ENCODE data around the gene NTM.

NTM gene

GRCh38 chr11:132022733-132023478, 652.5 kb downstream of the NTM start:
- Histone ChIP-seq H2BK5ac (ENCODE audit: low read length) (no peak overlapping the region), H3K4me1 (ENCODE audit: control insufficient read depth in 2 of 2, insufficient read depth in 1 of 2, low read depth in 1 of 2, low read length in 2 of 2) (peaks cover 0 to 4% of the 10 kb centered on the region in 2 donors), H2BK12ac (ENCODE audit: low read length) (no peak overlapping the region), H3K4ac (ENCODE audit: low read length) (peak overlapping the region; percentile 60), H2BK15ac (ENCODE audit: low read length) (no peak overlapping the region), H3K79me1 (ENCODE audit: low read depth, low read length) (no peaks in the 10 kb centered on the region), H2AFZ (ENCODE audit: low read length) (no peak overlapping the region), H3K4me2 (ENCODE audit: insufficient read depth, low read length, poor library complexity, severe bottlenecking) (no peak overlapping the region), H3K27ac (replicated peaks; ENCODE audit: low read length) (no peak overlapping the region), H3K9ac (ENCODE audit: low read depth, low read length, poor library complexity) (no peak overlapping the region), H3K27me3 (ENCODE audit: control insufficient read depth in 3 of 3, insufficient read depth in 3 of 3, low read depth in 1 of 3, low read length in 3 of 3) (peaks cover 0 to 2% (median 0%) of the 10 kb centered on the region in 3 experiments), H3K23ac (ENCODE audit: low read depth, low read length, poor library complexity) (no peak overlapping the region), H3K36me3 (replicated peaks in 1 of 2; ENCODE audit: control insufficient read depth in 2 of 2, insufficient read depth in 2 of 2, low read length in 2 of 2) (no peaks in the 10 kb centered on the region), H4K8ac (ENCODE audit: low read depth, low read length) (no peak overlapping the region), H2BK120ac (ENCODE audit: low read depth, low read length) (no peak overlapping the region), H3K9me3 (replicated peaks in 1 of 2; ENCODE audit: control insufficient read depth in 2 of 2, insufficient read depth in 1 of 2, low read depth in 1 of 2, low read length in 2 of 2) (no peaks in the 10 kb centered on the region), H4K91ac (ENCODE audit: low read depth, low read length, poor library complexity) (no peak overlapping the region), H3K14ac (ENCODE audit: low read length) (no peak overlapping the region), H3K4me3 (ENCODE audit: low read length in 2 of 2) (no peak overlapping the region), H2AK5ac (ENCODE audit: low read depth, low read length) (no peak overlapping the region), H3K18ac (ENCODE audit: low read length) (no peak overlapping the region)
- no peak for DNase-seq (ENCODE audit: low spot score)
- WGBS, 2 donors (ENCODE audit: extremely low coverage in 2 of 2, insufficient read length in 2 of 2, insufficient replicate concordance in 1 of 2) = no CpG with 5 or more reads among the region's 6 CpGs

GRCh38 chr11:132024587-132025295, 654.3 kb downstream of the NTM start:
- Histone ChIP-seq H3K4me2 (ENCODE audit: insufficient read depth, low read length, poor library complexity, severe bottlenecking) (no peak overlapping the region), H4K8ac (ENCODE audit: low read depth, low read length) (no peak overlapping the region), H2BK15ac (ENCODE audit: low read length) (no peak overlapping the region), H3K36me3 (replicated peaks in 1 of 2; ENCODE audit: control insufficient read depth in 2 of 2, insufficient read depth in 2 of 2, low read length in 2 of 2) (no peaks in the 10 kb centered on the region), H2BK120ac (ENCODE audit: low read depth, low read length) (no peak overlapping the region), H2BK5ac (ENCODE audit: low read length) (no peak overlapping the region), H4K91ac (ENCODE audit: low read depth, low read length, poor library complexity) (no peak overlapping the region), H3K79me1 (ENCODE audit: low read depth, low read length) (no peaks in the 10 kb centered on the region), H3K9me3 (replicated peaks in 1 of 2; ENCODE audit: control insufficient read depth in 2 of 2, insufficient read depth in 1 of 2, low read depth in 1 of 2, low read length in 2 of 2) (no peaks in the 10 kb centered on the region), H2BK12ac (ENCODE audit: low read length) (no peak overlapping the region), H3K23ac (ENCODE audit: low read depth, low read length, poor library complexity) (no peak overlapping the region), H3K4ac (ENCODE audit: low read length) (no peak overlapping the region), H3K27ac (replicated peaks; ENCODE audit: low read length) (no peak overlapping the region), H3K18ac (ENCODE audit: low read length) (no peak overlapping the region), H3K4me3 (ENCODE audit: low read length in 2 of 2) (no peak overlapping the region), H3K14ac (ENCODE audit: low read length) (no peak overlapping the region), H3K27me3 (ENCODE audit: control insufficient read depth in 3 of 3, insufficient read depth in 3 of 3, low read depth in 1 of 3, low read length in 3 of 3) (peaks cover 0 to 2% (median 0%) of the 10 kb centered on the region in 3 experiments), H3K4me1 (ENCODE audit: control insufficient read depth in 2 of 2, insufficient read depth in 1 of 2, low read depth in 1 of 2, low read length in 2 of 2) (peaks cover 0 to 4% of the 10 kb centered on the region in 2 donors), H2AFZ (ENCODE audit: low read length) (no peak overlapping the region), H3K9ac (ENCODE audit: low read depth, low read length, poor library complexity) (no peak overlapping the region), H2AK5ac (ENCODE audit: low read depth, low read length) (no peak overlapping the region)
- no CpG with 5 or more reads among the region's 8 CpGs for WGBS, 2 donors (ENCODE audit: extremely low coverage in 2 of 2, insufficient read length in 2 of 2, insufficient replicate concordance in 1 of 2)
- DNase-seq (ENCODE audit: low spot score) = no peak

- Histone ChIP-seq H3K23ac (ENCODE audit: low read depth, low read length, poor library complexity) (no peak overlapping the region), H4K8ac (ENCODE audit: low read depth, low read length) (no peak overlapping the region), H3K27ac (replicated peaks; ENCODE audit: low read length) (no peak overlapping the region), H3K4me3 (ENCODE audit: low read length in 2 of 2) (no peak overlapping the region), H2BK15ac (ENCODE audit: low read length) (no peak overlapping the region), H3K18ac (ENCODE audit: low read length) (no peak overlapping the region), H3K27me3 (ENCODE audit: control insufficient read depth in 3 of 3, insufficient read depth in 3 of 3, low read depth in 1 of 3, low read length in 3 of 3) (peaks cover 0 to under 1% (median 0%) of the 10 kb centered on the region in 3 experiments), H3K4ac (ENCODE audit: low read length) (no peak overlapping the region), H2BK12ac (ENCODE audit: low read length) (no peak overlapping the region), H2AFZ (ENCODE audit: low read length) (no peak overlapping the region), H3K4me1 (ENCODE audit: control insufficient read depth in 2 of 2, insufficient read depth in 1 of 2, low read depth in 1 of 2, low read length in 2 of 2) (peaks cover 0 to 4% of the 10 kb centered on the region in 2 donors), H3K14ac (ENCODE audit: low read length) (no peak overlapping the region), H2BK5ac (ENCODE audit: low read length) (no peak overlapping the region), H2AK5ac (ENCODE audit: low read depth, low read length) (no peak overlapping the region), H3K79me1 (ENCODE audit: low read depth, low read length) (no peaks in the 10 kb centered on the region), H4K91ac (ENCODE audit: low read depth, low read length, poor library complexity) (no peak overlapping the region), H2BK120ac (ENCODE audit: low read depth, low read length) (no peak overlapping the region), H3K36me3 (replicated peaks in 1 of 2; ENCODE audit: control insufficient read depth in 2 of 2, insufficient read depth in 2 of 2, low read length in 2 of 2) (no peaks in the 10 kb centered on the region), H3K9me3 (replicated peaks in 1 of 2; ENCODE audit: control insufficient read depth in 2 of 2, insufficient read depth in 1 of 2, low read depth in 1 of 2, low read length in 2 of 2) (no peaks in the 10 kb centered on the region), H3K9ac (ENCODE audit: low read depth, low read length, poor library complexity) (no peak overlapping the region), H3K4me2 (ENCODE audit: insufficient read depth, low read length, poor library complexity, severe bottlenecking) (no peak overlapping the region)
- DNase-seq (ENCODE audit: low spot score) = no peak
- WGBS, 2 donors (ENCODE audit: extremely low coverage in 2 of 2, insufficient read length in 2 of 2, insufficient replicate concordance in 1 of 2) = no CpG with 5 or more reads among the region's 3 CpGs
These were observed 656.3 kb downstream of the NTM start for GRCh38 chr11:132026746-132027145.

Measured in neuronal stem cell (in vitro differentiated cells).